ENCODE results near the gene DPP6.

DPP6 gene

DNA sequence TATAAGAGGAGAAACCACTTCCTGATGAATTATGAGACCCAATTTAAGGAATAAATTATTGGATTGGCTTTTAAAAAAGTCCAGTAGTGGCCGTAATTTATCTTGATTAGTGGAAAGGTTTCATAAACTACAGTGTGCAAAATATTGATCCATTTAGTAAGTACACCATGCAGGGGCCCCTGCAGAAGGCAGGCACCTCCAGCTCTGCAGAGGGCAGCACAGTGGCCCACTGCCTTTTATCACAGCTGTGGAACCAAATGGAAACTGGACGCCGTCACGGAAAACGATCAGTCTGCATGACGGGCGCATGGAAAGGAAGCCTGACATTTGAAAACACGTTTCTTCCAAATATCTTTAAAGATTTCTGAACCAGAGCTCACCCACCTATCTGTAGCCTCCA lies 204.0 kb downstream of the DPP6 start:
- TF ChIP-seq, protein P1, sequence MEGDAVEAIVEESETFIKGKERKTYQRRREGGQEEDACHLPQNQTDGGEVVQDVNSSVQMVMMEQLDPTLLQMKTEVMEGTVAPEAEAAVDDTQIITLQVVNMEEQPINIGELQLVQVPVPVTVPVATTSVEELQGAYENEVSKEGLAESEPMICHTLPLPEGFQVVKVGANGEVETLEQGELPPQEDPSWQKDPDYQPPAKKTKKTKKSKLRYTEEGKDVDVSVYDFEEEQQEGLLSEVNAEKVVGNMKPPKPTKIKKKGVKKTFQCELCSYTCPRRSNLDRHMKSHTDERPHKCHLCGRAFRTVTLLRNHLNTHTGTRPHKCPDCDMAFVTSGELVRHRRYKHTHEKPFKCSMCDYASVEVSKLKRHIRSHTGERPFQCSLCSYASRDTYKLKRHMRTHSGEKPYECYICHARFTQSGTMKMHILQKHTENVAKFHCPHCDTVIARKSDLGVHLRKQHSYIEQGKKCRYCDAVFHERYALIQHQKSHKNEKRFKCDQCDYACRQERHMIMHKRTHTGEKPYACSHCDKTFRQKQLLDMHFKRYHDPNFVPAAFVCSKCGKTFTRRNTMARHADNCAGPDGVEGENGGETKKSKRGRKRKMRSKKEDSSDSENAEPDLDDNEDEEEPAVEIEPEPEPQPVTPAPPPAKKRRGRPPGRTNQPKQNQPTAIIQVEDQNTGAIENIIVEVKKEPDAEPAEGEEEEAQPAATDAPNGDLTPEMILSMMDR (IDR thresholded peaks at IDR 0.05; ENCODE audit: low read depth, low read length), result no peak
- TF ChIP-seq MYC (IDR thresholded peaks at IDR 0.05; ENCODE audit: low read depth, low read length) (no peak), POLR2A (IDR thresholded peaks at IDR 0.05; ENCODE audit: extremely low read depth, insufficient read length) (no peak)
- TF ChIP-seq, protein P2, sequence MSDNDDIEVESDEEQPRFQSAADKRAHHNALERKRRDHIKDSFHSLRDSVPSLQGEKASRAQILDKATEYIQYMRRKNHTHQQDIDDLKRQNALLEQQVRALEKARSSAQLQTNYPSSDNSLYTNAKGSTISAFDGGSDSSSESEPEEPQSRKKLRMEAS (IDR thresholded peaks at IDR 0.05; ENCODE audit: low read depth, low read length), result no peak
- no peak overlapping the region for H3K4me3 ChIP-seq (ENCODE audit: low read depth, low read length)
- DNase-seq (ENCODE audit: low read depth), result no peak

DNA sequence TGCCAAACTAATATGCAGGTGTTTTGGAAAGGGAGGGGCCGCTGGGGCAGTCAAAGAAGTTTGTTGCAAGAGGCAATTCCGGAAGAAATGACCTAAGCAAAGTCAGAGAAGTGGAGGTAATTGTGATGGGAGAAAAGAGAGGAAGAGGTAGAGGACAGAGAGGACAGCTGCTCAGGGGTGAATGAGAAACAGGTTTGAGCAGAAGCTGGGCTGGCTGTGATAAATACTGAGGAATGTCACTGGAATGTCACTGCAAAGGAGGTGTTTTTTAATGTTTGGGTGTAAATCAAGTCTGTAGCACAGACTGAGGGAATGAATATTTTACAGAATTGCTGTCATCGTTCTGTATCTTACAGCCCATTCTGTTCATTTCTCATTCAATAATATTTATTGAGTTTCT lies 207.2 kb downstream of the DPP6 start:
- TF ChIP-seq POLR2A (IDR thresholded peaks at IDR 0.05; ENCODE audit: extremely low read depth, insufficient read length) (no peak), MYC (IDR thresholded peaks at IDR 0.05; ENCODE audit: low read depth, low read length) (no peak)
- TF ChIP-seq, protein P1 (IDR thresholded peaks at IDR 0.05; ENCODE audit: low read depth, low read length), result no peak
- TF ChIP-seq, protein P2 (IDR thresholded peaks at IDR 0.05; ENCODE audit: low read depth, low read length), result no peak
- H3K4me3 ChIP-seq (ENCODE audit: low read depth, low read length), result no peak overlapping the region
- no peak for DNase-seq (ENCODE audit: low read depth)

DNA sequence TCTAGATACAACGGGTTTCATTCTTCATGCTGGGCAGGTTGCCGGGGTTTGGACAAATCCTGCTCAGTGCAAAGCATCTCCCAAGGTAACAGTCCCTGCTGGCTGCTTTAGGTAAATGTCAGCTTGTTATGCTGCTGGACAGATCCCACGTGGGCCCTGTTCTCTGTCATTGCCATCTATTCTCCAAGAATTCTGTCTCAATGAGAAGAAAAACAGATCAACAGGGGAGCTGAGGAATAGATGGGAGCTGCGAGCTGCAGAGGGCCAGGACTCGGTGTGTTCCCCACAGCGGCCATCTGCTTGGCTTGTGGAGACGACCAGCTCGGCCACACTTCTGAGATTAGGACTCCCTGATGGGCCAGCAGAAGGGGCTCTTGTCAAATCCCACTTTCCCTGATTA lies 235.2 kb downstream of the DPP6 start:
- no peak for DNase-seq (ENCODE audit: low read depth)
- H3K4me3 ChIP-seq (ENCODE audit: low read depth, low read length), result no peak overlapping the region
- TF ChIP-seq, protein P1 (IDR thresholded peaks at IDR 0.05; ENCODE audit: low read depth, low read length), result no peak
- TF ChIP-seq MYC (IDR thresholded peaks at IDR 0.05; ENCODE audit: low read depth, low read length) (no peak), POLR2A (IDR thresholded peaks at IDR 0.05; ENCODE audit: extremely low read depth, insufficient read length) (no peak)
- TF ChIP-seq, protein P2 (IDR thresholded peaks at IDR 0.05; ENCODE audit: low read depth, low read length), result 0 out of 2 replicates have a peak, but pooled peaks have one; percentile 10

DNA sequence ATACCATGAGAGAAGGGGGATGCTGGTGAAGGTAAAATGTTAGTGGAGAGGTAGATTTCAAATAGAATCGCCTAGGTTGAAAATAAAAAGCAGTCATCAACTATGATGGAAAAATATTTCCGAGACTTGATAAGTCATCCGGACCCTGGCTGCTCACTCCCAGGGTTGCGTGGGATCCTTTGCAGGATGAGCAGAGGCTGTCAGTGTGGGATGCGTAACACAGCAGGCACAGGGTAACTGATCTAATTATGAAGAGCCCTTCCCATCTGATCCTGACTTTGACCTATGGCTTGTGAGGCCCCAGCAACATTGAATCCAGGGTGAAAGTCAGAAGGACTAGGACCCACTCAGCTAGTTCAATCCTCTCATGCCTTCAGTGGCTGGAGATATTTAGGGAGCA lies 236.9 kb downstream of the DPP6 start:
- TF ChIP-seq, protein P2 (IDR thresholded peaks at IDR 0.05; ENCODE audit: low read depth, low read length), result no peak
- TF ChIP-seq MYC (IDR thresholded peaks at IDR 0.05; ENCODE audit: low read depth, low read length) (no peak), POLR2A (IDR thresholded peaks at IDR 0.05; ENCODE audit: extremely low read depth, insufficient read length) (no peak)
- TF ChIP-seq, protein P1 (IDR thresholded peaks at IDR 0.05; ENCODE audit: low read depth, low read length), result no peak
- DNase-seq (ENCODE audit: low read depth), result no peak
- no peak overlapping the region for H3K4me3 ChIP-seq (ENCODE audit: low read depth, low read length)

DNA sequence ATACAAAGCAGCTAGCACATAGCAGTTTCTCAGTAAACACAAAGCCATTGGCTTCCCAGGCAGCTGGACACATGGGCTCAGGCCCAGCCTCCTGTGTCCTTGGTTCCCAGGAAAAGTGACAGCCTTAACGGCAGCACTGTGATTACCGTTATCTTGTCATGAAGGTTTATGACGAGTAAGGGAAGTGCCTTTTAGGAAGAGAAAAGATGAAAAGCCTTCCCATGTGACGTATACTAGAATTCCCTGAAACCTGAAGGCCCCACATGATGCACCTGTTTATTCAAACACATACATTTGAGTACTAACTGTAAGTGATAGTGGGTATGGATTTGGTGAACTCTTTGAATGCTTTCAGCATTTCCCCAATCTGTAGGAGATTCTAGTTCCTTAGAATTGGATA lies 244.2 kb downstream of the DPP6 start:
- TF ChIP-seq POLR2A (IDR thresholded peaks at IDR 0.05; ENCODE audit: extremely low read depth, insufficient read length) (no peak), MYC (IDR thresholded peaks at IDR 0.05; ENCODE audit: low read depth, low read length) (no peak)
- TF ChIP-seq, protein P2 (IDR thresholded peaks at IDR 0.05; ENCODE audit: low read depth, low read length), result no peak
- TF ChIP-seq, protein P1 (IDR thresholded peaks at IDR 0.05; ENCODE audit: low read depth, low read length), result no peak
- no peak overlapping the region for H3K4me3 ChIP-seq (ENCODE audit: low read depth, low read length)

More for the DNA sequence above, 244.2 kb downstream of the DPP6 start:
- no peak for DNase-seq (ENCODE audit: low read depth)
